GM10248 (cell line): Measurements from ENCODE around the gene SART3.

Experiments used
- CTCF ChIA-PET: fragments of 300-600 bp; sonication (Branson Sonifier 250); formaldehyde crosslinking; extraction: SDS; loops from one replicate; lab custom pipeline; 2021; ENCODE audit warnings: antibody characterized with exemption; lab: Yijun Ruan, JAX
- POLR2A ChIA-PET: fragments of 350-650 bp; sonication (Branson Sonifier 250); formaldehyde crosslinking; extraction: SDS; loops from one replicate; lab custom pipeline; 2020; ENCODE audit warnings: antibody characterized with exemption; lab: Yijun Ruan, JAX
- DNase-seq: peaks from one replicate; pipeline ENCODE4 v3.0.0; 2012; ENCODE audit errors: extremely low spot score
- CTCF ChIP-seq: IDR thresholded peaks from 2 replicates; pipeline ENCODE4 v1.5.1; 2012; ENCODE audit warnings: mild to moderate bottlenecking, low read depth; ENCODE audit errors: extremely low read depth, missing control alignments, control extremely low read depth

Gene SART3

DNA sequence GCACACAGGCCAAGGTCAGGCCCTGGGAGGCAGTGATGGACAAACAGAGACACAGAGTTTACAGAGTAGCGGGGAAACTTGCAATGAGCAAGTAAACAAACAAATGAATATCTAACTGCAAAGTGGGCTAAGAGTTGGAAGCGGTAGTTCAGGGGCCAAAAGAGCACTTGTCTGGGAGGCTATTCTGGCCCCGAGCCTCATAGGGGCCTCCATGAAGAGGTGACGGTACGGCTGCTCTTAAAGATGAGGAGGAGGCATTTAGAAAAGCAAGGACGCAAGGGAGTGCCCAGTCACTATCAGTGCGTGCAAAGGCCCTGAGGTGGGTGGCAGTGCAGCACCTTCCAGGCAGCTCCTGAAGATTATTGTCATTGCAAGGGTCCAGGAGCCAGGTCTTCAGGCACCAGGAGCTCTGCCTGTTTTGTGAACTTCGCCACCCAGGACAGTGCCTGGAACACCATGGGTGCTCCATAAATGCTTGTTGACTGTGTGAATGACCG lies 41.3 kb upstream of the SART3 start:
- no peak for DNase-seq
- ChIA-PET POLR2A (no interaction called here), CTCF (no interaction called here)
- TF ChIP-seq CTCF = no peak

GRCh38 chr12:108600702-108601007 lies 39.7 kb upstream of the SART3 start:
- no peak for TF ChIP-seq CTCF
- CTCF ChIA-PET = interaction anchor here (1.0 to 1.8 kb wide), 7 partner anchors 12 to 30 kb away, joined by 3 to 6 read pairs (median 3); no protein-coding TSS in a partner anchor

GRCh38 chr12:108599948-108600701 lies 39.2 kb upstream of the SART3 start:
- CTCF ChIA-PET = interaction anchor here (1.0 to 1.8 kb wide), 8 partner anchors 8 to 30 kb away, joined by 3 to 6 read pairs (median 3); no protein-coding TSS in a partner anchor
- POLR2A ChIA-PET = no interaction called here
- no peak for TF ChIP-seq CTCF
- no peak for DNase-seq

More at GRCh38 chr12:108600702-108601007, 39.7 kb upstream of the SART3 start:
- DNase-seq = no peak
- POLR2A ChIA-PET = no interaction called here

DNA sequence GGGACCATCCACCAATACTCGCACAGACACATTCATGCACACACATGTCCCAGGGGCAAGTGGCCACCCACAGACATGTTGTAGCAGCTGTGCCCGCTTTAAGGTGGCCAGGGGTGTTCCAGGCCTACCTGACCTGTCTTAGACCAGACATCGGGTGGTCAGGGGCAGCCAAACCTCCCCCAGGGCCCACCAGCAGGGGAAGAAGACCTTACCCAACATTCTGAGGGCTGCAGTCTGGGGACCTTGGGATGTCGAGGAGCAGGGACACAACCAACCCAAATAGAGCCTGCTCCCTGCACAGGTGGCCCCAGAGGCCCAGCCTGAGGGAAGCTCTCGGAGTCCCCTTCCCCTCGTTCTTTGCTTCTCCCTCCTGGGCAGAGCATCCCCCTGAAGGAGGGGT lies 38.6 kb upstream of the SART3 start:
- ChIA-PET CTCF (interaction anchor here (1.0 to 1.8 kb wide), 5 partner anchors 9 to 29 kb away, joined by 3 to 4 read pairs (median 3); no protein-coding TSS in a partner anchor), POLR2A (no interaction called here)
- DNase-seq = no peak
- TF ChIP-seq CTCF = no peak

- DNase-seq = no peak
- ChIA-PET CTCF (interaction anchor here (1.1 kb wide), 1 partner anchor 15 kb away, joined by 3 read pairs; no protein-coding TSS in a partner anchor), POLR2A (no interaction called here)
- TF ChIP-seq CTCF = no peak
Observed at GRCh38 chr12:108598553-108599250, 37.7 kb upstream of the SART3 start.

GRCh38 chr12:108597559-108598471 lies 36.8 kb upstream of the SART3 start, which contains the start of gene TMEM119:
TSS of gene TMEM119 (minus strand) at chr12:108598084. CDS start at chr12:108592383, 5,701 bp downstream.
- ChIA-PET POLR2A (no interaction called here), CTCF (interaction anchor here (1.1 kb wide), 1 partner anchor 16 kb away, joined by 3 read pairs; no protein-coding TSS in a partner anchor)
- DNase-seq = no peak

More at GRCh38 chr12:108597559-108598471, 36.8 kb upstream of the SART3 start, which contains the start of gene TMEM119:
- no peak for TF ChIP-seq CTCF
